HG02588 (cell line): ENCODE measurements around the gene NGDN.
A peak's percentile ranks its signal among the peaks of the same experiment; 100 is the strongest.
"Not testable (repeated sequence)": the region's sequence is repeated elsewhere in the genome, so short reads cannot be mapped to it uniquely, and the experiment has no call there.

Source experiments
- ATAC-seq: cut with Tn5 transposase; IDR thresholded peaks from one replicate; pipeline ENCODE4 v1.9.1; 2021; ENCODE audit warnings: mild to moderate bottlenecking, moderate library complexity; ENCODE audit not compliant: unreplicated experiment

Gene NGDN, protein sequence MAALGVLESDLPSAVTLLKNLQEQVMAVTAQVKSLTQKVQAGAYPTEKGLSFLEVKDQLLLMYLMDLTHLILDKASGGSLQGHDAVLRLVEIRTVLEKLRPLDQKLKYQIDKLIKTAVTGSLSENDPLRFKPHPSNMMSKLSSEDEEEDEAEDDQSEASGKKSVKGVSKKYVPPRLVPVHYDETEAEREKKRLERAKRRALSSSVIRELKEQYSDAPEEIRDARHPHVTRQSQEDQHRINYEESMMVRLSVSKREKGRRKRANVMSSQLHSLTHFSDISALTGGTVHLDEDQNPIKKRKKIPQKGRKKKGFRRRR

DNA sequence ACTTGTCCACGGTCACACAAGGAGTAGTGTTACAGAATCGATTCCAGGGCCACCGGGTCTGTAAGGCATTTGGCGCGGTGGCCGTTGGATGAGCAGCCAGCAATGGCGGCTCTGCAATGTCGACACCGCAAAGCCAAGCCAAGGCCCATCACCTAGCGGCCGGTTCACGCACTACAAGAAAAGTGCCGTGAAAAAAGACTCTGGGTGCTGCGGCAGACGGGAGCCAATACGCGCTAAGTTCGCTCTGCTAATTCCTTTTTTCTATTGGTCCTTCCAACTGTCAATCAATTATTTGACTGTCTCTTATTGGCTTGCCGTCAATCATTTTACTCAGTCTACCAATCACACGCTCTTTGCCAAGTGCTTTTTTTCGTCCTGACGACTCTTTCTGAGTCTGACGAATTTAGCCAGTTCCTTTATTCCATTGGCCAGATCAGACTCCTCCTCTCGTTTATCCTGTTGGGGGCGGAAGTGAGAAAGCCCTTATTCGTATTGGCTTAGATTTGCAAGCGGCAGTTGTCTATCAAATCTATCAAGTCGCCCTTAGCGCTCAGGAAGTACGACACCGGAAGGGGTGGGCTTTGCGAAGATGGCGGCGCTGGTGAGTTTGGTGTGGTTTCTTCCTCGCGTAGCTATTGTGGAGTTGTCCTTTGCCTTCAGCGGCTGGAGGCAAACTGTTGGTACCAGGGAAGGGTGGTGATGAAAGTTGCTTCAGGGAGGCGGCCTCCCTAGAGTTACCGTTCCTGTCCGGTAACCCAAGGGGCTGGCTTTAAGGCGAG lies at the start of gene NGDN:
NGDN (plus strand) TSS at position 577 of the 779 bp plus-strand sequence; CDS start at position 590, 13 bp downstream.
- peak; percentile 92 for ATAC-seq

DNA sequence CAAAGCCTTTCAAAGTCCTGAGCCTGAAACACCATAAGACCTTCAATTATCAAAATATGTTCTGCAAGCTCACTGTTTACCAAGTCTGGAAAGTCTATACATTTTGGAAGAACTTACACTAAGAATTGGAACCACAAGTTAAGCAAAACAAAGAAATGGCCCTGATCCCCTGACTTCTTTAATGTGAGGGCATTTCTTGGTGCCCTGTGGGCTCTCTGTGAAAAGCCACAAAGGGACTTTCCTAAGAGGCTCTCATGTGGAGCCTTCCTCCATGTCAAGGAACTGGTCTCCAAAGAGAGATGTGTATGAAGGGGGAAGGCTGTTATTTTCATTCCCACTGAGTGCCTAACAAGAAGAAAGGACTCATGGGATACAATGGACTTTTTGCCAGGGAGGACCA lies 47.9 kb upstream of the NGDN start:
- ATAC-seq, result no peak

DNA sequence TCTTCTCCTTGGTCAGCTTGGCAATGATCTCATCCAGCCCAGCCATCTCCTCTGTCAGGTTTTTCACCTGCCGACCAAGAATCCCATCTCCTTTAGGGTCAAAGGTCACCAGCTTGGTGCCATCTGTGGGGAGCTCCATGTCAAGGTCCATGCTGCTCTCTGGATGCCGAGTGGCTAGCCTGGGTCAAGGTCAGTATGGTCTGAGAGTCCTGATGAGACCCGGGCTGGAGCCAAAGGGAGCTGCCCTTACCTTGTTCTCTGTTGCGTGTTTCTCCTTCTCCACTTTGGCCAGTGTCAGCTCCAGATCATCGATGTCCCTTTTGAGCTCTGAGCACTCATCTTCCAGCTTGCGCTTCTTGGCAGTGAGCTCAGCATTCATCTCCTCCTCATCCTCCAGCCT lies 45.8 kb upstream of the NGDN start:
- no peak for ATAC-seq

DNA sequence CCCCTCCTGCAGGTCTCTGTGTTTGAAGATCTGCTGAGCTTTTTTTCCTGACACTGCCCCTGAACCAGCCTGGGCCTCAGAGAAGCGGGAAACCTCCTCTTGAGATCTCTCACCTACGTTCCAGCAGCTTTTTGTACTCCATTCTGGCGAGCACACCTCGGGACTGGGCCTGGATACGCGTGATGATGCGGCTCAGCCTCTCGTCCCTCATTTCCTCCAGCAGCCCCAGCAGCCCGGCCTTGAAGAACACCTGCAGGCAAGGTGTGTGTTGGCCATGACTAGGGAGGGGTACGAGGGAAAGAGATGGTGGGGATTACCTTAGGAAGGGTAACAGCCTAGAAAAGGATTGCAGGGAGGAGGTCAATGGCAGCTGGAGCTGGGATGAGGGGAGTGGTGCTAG lies 44.3 kb upstream of the NGDN start:
- no peak for ATAC-seq

DNA sequence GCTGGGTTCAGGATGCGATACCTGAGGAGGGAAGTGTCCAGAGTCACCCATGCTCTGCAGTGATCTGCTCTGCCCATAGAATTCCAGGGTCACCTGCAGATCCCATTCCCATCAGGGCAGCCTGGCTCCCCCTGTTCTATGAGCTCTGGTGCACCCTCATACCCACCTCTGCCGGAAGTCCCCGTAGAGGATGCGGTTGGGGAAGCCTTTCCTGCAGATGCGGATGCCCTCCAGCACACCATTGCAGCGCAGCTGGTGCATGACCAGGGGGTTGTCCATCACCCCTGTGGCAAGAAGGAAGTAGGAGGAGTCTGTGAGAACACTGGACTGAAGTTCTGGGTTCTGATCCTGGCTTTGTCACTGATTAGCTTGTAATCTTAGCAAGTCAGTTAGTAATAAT lies 43.7 kb upstream of the NGDN start:
- ATAC-seq, result not testable (repeated sequence)

DNA sequence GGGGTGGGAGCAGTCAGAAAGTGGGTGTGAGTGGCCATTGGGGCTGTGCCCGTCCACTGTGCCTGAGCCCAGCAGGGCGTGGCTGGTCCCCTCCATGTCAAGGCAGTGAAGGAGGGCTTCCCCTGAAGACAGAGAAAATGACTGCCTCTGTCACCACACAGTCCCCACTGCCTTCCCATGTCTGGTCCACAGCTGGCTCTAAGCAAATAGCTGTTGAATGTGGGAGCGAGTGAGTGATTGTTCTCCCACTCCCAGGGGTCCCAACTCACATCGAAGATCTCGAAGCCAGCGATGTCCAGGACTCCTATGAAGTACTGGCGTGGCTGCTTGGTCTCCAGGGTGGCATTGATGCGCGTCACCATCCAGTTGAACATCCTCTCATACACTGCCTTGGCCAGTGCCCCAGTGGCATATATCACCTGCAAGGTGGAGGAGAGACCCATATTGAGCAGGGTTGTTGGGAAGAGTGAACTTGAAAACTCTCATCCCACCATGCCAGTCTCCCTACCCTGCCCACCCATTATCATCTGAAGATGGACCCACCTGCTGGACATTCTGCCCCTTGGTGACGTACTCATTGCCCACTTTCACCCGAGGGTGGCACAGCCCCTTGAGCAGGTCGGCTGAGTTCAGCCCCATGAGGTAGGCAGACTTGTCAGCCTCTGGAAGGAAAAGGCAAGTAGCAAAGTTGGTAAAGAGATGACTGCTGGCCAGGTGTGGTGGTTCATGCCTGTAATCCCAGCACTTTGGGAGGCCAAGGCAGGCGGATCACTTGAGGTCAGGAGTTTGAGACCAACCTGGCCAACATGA lies 40.6 kb upstream of the NGDN start:
- no peak for ATAC-seq

DNA sequence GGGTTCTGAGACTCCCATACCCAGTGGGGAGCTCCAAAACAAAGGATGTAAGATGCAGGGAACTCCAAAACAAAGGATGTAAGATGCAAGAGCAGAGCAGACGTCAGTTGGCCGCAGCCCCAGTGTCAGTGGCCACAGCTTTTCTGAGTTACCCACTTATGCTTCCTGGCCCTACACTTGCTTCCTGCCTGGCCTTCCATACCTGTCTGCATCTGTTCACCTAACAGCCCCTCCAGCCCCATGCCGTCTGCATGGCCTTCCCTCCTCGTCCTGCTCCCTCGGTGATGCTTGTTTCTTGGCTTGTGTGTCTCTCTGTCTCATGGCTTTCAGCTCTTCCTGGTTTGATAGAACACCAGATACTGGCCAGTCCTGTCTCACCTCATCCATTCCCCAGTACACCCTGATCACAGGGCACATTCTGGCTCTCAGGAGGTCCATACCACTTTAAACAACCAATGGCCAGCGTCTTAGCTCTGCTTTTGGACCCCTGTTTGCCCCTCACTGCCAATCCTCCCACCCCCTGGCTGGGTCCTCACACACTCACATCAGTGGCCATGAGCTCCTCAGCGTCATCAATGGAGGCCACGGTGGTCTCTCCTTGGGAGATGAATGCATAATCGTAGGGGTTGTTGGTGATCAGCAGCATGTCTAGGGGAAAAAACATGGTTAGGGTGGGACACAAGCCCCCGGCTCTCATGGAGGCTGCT lies 39.3 kb upstream of the NGDN start:
- ATAC-seq, result no peak

DNA sequence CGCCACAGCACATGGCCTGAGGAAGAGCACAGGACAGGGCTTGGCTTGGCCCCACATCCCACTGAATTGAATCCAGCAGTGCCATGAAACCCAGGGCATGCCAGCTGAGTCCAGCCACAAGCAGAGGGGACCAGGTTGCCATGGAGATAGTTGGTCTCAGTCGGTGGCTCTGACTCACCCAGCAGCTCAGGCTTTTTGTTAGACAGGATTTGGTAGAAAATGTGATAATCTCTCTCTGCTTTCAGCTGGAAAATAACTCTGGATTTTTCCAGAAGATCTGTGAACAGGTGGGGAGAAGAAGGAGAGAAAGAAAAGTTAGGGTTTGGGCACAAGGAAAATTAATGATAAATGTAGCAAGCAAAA lies 38.8 kb upstream of the NGDN start:
- no peak for ATAC-seq

DNA sequence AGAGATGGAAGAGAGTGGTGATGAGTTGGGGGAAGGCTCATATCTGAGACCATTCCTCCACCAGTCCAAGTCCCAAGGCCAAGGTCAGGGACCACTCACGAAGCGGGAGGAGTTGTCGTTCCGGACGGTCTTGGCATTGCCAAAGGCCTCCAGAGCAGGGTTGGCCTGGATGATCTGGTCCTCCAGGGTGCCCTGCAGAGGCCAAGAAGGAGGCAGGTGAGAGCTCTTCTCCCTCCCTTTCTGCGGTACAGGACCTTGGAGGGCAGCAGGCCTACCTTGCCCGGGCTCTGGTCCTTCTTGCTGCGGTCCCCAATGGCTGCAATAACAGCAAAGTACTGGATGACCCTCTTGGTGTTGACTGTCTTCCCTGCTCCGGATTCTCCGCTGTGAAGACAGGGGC lies 38.0 kb upstream of the NGDN start:
- no peak for ATAC-seq

DNA sequence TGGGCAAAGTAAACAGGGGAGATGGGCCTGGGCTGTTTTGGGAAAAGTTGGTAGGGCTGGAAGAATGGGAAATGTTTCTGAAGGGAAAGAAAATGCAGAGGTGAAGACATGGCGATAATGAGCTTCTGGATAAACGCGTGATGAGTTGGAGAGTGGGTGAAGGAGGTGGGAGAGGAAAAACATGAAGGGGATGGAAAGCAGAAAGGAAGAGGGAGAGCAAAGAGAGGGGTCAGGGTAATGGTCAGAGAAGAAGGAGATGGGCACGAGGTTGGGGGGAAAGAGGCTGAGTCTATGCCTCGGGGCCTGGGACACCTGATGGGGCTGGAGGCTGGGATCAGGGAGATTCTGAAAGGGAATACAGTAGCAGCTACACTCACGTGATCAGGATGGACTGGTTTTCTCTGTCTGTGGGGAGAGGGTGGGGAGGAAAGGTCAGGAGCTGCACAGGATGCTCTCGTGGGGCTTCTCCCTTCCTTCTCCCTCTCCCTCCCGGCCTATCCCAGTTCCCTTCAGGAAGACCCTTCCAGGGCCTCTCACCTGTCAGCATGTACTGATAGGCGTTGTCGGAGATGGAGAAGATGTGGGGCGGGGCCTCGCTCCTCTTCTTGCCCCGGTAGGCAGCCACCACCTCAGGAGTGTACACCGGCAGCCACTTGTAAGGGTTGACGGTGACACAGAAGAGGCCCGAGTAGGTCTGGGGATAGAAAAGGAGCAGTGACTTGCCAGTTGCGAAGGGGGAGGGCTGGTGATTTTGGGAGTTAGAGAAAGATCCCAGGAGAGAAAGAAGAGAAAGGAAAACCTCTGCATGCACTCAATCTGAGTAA lies 37.2 kb upstream of the NGDN start:
- no peak for ATAC-seq

DNA sequence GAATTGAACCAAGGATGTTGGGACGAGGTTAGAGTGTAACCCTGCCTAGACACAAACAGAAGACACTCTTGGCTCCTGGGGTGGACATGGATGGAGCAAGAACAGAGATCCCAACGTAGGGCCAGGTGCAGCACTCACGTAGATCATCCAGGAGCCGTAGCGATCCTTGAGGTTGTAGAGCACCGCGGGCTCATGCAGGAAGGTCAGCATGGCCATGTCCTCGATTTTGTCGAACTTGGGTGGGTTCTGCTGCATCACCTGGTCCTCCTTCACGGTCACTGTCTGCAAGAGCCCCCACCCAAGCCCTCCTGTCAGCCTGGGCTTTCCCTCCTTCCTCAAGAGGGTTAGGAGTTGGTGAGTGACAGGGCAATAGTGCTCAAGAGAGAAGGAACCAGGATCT lies 36.6 kb upstream of the NGDN start:
- no peak for ATAC-seq

DNA sequence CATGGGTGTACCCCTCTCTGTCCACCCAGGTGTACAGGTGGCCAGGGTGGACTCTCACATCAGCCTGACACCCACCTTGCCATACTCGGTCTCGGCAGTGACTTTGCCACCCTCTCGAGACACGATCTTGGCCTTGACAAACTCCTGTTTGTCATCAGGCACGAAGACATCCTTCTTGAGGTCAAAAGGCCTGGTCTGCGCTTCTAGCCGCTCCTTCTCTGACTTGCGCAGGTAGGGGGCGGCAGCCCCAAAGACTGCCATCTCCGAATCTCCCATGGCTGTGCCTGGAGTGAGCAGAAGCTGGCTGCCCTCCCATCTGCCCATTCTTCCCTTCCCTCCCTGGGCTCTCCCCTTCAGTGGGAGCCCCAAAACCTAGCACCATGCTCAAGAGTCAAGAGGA lies 36.0 kb upstream of the NGDN start:
- no peak for ATAC-seq

DNA sequence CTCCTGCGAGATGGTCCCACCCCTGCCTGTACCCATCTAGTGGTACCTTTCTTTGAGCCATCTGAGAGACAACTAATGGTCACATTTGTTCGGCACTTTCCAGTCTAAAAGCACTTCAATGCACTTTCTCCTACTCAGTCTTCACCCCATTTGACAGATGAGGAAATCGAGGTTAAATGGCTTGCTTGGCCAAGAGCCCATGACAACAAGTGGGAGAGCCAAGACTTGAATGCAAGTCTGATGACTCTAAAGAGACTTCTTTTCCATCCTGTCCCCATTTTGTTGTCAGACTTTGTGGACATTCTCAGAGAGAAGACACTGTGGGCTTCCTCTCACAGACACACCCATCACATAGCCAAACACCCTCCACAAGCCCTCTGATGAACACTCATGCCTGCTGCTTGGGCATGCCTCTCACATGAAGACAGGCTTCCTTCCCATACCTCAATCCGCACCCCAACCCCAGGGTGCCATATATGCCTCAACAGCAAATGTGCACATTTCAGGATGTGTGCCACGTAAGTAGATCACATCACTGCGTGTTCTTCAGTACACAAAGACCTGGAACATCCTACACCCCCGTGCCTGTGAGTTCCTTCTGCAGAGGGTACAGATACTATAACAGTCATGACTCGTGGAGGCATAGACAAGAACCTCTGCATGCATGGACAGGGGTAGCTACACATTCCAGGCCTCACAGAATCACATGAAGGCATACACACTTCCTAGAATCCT lies 34.8 kb upstream of the NGDN start:
- ATAC-seq, result no peak

DNA sequence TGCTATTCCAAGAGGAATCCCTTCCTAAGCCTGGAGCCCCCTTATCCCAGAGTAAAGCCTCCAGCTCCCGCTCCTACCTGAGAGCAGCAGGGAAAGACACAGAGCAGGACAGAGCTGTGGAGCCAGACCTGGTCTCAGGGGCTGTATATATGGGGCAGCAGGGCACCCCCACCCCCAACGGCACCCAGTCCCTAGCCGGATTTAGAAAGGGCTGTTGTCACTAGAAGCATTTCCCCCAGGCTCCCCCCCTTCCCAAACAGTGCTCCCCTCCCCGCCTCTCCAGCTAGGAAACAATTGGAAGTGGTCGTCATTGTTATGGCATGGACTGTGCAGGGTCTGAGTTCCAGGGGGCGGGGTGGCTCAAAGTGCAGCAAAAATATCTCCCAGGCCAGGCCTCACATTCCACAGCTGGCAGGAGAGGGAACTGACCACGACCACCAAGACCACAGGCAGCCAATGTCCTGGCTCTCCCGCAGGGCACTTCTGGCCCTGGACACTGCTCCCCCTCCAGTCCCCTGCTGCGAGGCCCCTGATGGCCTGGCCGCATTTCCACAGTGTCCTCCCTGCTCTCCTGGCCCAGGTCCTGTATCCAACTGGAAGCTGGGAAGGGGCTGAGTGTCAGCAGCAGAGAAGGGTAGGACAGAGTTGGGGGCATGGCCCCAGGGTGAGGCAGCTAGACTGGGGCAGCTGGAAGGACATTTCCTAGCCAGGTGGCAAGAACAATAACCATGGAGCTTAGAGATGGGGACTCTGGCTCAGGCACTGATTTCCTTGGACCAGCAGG lies 33.8 kb upstream of the NGDN start, which contains the start of gene MYH7:
MYH7 (minus strand) TSS at position 118 of the 784 bp plus-strand sequence. CDS start 1,928 bp downstream, outside the sequence.
- no peak for ATAC-seq

DNA sequence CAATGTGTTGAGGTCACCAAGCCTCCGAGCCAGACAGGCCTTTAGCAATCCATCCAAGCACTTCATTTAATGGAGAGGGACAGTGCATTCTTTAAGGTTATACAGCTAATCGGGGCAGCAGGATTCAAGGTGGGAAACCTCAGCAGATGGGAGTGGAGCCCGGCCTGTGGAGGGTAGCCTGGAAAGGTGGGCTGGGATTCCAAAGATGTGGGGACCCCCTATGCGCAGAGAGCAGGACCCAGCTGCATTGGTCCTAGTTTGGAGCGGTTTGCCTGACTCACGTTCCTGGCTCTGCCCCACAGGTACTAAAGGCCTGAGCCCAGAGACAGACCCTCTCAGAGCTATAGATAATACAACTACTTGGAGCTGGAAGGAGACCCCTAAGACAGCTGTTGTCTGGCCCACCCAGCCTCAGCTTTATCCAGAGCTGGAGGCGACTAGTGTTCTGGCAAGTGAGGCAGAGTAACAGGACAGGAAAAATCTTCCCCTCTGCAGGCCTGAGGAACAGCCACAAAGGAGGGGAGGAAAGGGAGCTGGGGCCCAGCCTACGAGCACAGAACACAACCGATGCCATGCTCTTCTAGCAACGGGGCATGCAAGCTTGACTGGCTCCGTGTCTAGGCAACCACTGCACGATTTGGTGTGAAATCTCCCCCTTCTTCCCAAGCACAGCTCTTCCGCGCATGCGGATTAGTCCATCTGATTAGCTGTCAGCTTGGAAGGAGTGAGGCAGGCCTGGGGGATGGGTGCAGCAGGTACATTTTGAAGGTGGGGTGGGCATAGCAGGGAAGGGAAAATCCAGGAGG lies 33.0 kb upstream of the NGDN start:
- no peak for ATAC-seq

DNA sequence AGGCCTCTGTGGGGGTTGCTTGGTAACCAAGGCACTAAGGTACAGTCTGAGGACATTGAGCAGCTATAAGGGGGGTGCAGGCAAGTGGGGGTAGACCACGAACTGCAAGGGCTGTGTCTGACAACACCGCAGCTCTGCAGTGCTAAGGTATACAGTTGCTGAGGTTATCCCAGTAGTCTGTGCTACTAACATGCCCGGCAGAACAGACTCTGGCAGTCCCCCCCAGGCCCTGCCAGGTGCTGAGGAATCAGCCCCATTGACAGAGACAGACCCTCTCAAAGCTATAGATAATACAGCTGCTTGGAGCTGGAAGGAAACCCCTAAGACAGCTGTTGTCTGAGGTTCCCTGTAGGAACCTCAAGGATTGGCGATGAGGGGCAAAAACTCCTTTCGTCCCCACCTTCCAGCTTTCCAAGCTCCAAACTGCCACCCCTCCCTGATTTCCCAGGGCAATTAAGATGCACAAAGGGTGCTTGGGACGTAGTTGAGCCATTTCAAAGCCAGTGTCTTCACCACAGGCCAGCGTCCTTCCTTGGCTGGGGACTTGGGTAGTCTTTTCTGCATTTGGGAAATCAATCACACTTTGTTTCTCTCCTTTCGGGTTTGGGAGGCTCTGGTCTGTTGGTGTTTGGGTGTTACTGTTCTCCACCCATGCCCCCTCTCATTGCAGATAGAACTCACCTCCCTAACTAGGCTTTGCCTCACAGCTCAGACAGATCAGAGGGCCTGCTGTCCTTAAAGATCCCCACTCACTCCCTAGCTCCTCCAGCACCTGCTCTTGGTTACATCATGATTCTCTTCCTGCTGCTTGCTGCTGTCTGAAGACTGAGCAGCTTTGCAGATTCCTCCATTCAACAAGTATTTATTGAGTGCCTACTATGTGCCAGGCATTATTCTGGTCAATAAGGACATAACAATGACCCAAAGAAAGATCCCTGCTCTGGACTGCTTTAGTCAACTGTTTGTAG lies 32.1 kb upstream of the NGDN start:
- no peak for ATAC-seq
